Activated CD4-positive, alpha-beta T cell treated with anti-CD3 and anti-CD28 coated beads, Interleukin-10, Interleukin-2, amounts not matched to agents 100 ng/mL and 50 ng/mL, durations not matched to agents 16 hours and 8 hours (primary cell): Measurements from ENCODE around the gene KCNK4.

ENCODE experiments used
- DNase-seq: peaks from one replicate; pipeline ENCODE4 v3.0.0-alpha.2; 2020

The KCNK4 gene

DNA sequence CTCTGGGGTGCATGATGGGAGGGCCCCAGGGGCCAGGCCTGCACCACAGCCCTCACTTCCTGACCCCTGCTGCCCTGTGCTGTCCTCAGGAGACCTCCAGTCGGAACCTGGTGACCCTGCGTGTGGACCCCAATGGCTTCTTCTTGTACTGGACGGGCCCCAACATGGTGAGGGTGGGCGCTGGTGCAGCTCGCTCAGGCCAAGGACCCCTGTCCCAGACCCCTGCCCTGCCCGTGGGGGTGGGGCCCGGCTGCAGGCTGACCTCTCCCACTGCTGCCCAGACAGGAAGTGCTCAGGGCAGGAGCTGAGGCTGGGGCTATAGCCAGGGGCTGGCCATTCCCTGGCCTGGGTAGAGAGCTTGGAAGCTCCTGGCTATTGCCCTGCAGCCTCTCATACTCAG is 36.8 kb upstream of the KCNK4 start:
- DNase-seq: no peak

DNA sequence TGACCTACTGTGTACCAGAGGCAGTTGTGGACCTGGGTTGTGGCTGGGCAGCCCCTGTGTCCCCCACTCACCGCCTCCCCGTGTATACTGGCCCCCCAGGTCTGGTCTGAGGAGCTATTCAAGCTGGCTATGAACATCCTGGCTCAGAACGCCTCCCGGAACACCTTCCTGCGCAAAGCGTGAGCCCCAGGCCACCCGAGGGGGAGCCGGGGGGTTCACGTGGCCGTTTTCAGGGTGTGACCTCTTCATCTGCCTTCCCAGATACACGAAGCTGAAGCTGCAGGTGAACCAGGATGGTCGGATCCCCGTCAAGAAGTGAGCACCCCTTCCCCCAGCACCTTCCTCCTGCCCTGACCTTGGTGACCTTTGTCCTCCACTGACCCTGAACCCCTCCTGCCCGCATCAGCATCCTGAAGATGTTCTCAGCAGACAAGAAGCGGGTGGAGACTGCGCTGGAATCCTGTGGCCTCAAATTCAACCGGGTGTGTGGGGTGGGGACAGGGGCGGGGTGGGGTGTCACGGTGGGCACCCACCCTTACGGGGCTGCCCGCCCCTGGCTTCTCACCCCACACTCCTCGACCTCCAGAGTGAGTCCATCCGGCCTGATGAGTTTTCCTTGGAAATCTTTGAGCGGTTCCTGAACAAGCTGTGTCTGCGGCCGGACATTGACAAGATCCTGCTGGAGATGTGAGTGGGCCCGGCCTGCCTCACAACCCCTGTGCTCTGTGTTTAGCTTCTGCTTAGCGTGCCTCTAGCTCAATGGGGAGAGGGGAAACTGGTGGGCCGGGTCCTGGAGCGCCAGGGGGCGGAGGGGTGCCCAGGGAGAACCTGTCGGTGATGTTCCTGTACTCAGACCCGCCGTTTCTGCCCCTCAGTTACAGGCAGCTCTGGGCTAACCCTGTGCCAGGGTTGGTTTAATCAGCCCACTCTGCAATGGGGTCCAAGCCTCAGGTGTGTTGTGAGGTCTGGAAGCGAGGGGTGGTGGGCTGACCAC is 35.7 kb upstream of the KCNK4 start:
- no peak for DNase-seq

DNA sequence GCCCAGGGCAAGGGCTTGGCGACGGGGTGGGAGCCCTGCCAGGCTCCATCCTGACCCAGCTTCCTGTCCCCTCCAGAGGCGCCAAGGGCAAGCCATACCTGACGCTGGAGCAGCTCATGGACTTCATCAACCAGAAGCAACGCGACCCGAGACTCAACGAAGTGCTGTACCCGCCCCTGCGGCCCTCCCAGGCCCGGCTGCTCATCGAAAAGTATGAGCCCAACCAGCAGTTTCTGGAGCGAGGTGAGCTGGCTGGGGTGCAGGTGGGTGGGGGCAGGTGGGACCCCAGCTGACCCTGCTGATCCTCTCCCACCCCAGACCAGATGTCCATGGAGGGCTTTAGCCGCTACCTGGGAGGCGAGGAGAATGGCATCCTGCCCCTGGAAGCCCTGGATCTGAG is 34.8 kb upstream of the KCNK4 start:
- DNase-seq: no peak

DNA sequence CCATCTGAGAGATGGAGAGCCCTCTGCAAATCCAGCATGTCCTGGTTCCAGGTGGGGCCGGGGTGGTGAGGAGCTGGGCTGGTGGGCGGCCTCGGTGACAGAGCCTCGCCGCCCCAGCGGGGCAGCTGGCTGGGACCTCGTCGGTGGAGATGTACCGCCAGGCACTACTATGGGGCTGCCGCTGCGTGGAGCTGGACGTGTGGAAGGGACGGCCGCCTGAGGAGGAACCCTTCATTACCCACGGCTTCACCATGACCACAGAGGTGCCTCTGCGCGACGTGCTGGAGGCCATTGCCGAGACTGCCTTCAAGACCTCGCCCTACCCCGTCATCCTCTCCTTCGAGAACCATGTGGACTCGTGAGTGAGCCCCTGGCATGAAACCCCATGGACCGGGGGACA is 32.7 kb upstream of the KCNK4 start:
- DNase-seq: no peak

DNA sequence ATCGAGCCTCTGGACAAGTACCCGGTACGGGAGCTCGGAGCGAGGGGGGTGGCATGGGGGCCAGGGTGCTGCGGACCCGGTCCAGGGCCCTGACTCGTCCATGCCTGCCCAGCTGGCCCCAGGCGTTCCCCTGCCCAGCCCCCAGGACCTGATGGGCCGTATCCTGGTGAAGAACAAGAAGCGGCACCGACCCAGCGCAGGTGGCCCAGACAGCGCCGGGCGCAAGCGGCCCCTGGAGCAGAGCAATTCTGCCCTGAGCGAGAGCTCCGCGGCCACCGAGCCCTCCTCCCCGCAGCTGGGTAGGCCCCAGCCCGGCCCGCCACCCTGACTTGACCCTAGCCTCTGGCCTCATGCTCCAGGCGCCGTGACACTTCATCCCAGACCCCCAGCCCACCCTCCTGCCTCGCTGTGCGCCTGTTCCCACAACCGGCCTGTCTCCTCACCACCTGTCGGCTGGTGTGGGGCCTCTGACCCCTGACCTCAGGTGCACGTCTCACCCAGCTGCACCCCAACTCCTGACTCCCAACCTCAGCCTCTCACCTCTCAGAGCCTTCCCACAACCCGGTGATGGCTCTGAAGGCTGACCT is 32.1 kb upstream of the KCNK4 start:
- DNase-seq: no peak

DNA sequence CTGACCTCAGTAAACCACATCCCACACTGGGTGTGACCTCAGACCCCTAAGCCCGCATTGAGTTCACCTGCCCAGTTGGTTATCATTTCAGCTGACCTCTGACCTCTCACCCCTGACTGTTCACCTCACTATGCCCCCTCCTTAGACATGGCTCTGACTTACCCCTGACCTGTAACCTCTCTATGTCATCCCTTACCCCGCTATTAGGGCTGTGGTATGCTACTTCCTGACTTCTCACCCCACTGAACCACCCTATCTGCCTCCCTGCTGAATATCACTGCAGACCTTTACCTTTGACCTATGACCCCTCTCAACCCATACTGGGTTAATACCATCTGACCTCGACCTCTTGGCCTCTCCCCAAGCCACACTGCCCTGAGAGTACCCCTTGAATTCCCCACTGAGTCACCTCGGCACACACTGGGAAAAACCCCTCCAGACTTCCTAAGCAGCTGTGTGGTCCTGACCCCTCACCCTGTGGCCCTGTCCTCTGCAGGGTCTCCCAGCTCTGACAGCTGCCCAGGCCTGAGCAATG is 31.5 kb upstream of the KCNK4 start:
- DNase-seq: no peak

DNA sequence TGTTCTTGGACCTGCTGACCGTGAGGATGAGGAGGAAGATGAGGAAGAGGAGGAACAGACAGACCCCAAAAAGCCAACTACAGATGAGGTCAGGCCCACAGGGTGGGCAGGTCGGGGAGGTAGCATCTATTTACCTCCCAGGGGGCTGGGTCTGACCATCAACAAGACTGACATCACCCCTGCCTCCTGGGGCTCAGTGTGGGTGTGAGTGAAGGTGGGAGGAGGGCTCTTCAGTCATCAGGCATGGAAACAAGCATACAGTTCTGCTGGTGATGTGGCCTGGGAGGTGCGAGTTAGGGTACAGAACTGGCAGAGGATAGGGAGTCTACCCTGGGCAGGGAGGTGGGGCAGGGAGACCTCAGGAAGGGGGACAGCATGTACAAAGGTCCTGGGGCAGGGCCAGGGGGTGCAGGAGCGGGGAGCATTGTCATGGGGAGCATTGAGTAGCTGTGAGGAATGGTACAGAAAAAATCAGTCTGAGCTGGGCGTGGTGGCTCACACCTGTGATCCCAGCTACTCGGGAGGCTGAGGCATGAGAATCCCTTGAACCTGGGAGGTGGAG is 30.9 kb upstream of the KCNK4 start:
- no peak for DNase-seq

DNA sequence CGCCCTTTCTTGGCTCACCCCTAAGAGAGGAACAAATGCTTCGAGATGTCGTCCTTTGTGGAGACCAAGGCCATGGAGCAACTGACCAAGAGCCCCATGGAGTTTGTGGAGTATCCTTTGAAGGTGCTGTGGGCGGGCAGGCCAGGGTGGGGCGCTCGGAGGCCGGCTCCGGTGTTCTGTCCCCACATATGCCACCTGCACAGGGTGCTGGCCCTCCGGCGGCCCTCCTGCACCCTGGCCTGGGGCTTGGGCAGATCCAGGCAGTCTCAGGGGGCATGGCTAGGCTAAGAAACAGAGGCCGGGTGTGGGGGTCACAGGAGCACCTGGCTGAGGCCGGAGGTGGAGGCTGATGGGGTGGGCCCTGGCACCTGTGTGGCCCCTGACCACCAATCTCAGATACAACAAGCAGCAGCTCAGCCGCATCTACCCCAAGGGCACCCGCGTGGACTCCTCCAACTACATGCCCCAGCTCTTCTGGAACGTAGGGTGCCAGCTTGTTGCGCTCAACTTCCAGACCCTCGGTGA is 29.5 kb upstream of the KCNK4 start:
- no peak for DNase-seq

DNA sequence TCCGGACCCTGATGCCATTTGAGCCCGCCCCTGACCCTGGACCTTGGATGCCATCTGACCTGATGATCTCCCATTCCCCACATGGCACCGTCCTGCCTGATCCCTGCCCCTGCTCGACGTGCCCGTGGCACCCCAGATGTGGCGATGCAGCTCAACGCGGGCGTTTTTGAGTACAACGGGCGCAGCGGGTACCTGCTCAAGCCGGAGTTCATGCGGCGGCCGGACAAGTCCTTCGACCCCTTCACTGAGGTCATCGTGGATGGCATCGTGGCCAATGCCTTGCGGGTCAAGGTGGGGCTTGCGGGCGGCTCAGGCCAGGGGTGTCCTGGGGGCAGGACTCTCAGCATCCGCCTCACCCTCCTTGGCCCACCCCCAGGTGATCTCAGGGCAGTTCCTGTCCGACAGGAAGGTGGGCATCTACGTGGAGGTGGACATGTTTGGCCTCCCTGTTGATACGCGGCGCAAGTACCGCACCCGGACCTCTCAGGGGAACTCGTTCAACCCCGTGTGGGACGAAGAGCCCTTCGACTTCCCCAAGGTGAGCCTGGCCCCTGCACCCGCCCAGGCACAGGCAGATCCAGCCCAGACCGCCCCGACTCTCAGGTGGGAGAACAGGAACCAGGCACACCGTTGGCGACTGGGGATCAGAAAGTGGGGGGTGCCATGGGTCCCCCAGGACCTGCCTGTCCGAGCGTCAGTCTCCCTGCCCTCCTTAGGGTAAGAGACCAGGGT is 28.7 kb upstream of the KCNK4 start:
- DNase-seq: no peak

DNA sequence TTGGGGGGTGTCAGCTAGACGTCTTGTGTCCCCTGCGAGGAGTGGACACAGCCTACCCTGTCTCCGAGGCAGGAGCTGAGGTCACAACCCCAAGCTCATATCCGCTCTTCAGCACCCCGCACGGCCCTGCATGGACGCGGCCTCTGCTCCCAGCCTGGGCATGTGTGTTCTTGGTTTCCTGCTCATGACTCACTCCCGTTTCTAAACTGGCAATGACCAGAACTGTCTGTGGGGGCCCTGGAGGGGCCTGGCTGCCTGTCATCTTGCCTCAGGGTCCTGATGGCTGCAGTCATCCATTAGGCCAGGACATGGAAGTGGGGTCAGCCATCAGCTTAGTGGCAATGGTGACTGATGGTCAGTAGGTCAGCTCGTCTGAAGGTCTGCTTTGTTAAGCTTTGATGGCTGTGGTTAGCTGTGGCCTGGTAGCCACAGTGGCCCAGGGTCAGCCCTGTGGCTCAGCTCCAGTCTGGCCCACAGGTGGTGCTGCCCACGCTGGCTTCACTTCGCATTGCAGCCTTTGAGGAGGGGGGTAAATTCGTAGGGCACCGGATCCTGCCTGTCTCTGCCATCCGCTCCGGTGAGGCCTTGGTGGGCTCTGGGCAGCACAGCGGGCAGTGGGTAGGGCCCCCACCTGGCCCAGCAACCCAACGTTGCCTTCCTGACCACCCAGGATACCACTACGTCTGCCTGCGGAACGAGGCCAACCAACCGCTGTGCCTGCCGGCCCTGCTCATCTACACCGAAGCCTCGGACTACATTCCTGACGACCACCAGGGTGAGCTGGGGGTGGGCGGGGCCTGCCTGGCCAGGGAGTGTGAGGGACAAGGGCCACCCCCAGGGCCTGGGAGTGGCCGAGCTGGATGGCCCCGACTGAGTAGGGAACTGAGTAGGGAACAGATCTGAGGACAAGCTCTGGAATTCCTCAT is 27.8 kb upstream of the KCNK4 start:
- no peak for DNase-seq

DNA sequence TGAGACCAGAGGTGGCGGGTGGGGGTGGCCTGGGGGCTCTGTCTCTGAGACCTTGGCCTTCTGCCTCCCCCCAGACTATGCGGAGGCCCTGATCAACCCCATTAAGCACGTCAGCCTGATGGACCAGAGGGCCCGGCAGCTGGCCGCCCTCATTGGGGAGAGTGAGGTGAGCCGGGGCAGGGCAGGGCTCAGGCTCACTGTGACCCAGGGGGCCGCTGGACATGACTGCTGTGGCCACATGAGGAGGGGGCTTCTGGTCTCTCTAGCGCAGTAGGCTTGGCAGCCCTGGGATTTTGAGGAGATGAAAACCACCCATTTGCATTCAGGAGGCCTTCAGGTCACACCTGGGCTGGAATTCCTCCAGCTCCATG is 27.2 kb upstream of the KCNK4 start:
- no peak for DNase-seq

DNA sequence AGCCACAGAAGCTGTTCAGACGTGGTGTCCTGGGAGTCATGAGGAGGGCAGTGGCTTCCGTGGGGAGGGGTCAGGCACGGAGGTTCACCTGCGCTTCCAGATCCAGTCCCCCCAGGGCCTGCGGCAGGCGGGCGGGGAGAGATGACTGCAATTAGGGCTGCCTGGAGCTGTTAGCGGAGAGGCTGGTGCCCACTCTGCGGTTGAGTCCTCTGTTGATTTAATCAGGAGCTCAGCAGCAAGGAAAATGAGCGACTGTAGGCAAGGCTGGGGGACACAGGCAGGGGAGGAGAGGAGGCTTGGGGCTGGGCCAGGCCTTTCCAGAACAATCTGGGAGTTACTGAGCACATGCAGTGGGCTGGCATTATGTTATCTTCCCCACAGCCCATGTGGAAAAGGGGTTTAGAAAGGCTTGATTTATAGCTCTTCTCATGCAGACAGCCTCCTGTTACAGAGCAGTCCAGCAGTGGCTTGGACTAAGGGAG is 26.7 kb upstream of the KCNK4 start:
- no peak for DNase-seq

DNA sequence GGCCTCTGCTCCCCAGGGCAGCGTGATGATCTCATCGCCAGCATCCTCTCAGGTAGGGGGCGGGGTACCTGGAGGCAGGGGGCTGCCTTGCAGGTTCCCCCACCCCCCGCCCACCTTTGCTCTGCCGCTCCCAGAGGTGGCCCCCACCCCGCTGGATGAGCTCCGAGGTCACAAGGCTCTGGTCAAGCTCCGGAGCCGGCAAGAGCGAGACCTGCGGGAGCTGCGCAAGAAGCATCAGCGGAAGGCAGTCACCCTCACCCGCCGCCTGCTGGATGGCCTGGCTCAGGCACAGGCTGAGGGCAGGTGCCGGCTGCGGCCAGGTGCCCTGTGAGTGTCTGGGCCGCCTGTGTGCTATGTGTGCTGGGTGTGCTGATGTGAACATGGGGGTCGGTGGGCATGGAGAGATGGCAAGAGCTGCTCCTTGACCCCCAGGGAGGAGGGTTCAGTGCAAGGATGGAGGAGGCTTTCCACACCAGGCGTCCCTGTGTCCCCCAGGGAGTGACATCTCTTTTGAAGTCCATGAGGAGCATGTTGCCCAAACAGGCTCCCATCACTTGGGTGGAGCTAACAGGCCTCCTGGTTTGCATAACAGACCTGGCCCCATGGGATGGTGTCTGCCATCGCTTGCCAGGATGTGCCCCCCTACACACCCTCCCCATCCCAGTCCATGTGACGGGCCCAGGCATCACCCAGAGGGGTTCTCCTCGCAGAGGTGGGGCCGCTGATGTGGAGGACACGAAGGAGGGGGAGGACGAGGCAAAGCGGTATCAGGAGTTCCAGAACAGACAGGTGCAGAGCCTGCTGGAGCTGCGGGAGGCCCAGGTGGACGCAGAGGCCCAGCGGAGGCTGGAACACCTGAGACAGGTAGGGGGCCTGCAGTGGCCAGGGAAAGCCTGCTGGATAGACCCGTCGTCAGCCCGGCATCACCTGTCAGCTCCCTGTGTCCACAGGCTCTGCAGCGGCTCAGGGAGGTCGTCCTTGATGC is 25.6 kb upstream of the KCNK4 start:
- no peak for DNase-seq

DNA sequence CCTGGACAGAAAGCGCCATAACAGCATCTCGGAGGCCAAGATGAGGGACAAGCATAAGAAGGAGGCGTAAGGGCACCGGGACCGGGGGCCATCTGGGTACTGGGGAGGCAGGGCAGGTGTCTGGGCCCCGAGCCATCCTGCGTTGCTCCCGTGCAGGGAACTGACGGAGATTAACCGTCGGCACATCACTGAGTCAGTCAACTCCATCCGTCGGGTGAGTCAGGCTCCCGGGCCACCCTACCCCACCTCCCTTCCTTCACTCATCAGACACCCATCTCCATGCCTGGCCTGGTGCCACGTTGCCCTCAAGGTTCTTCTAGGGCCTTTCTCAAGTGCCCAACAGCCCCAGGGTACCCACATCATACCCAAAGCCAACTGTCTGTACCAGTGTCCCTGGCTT is 24.8 kb upstream of the KCNK4 start:
- no peak for DNase-seq

DNA sequence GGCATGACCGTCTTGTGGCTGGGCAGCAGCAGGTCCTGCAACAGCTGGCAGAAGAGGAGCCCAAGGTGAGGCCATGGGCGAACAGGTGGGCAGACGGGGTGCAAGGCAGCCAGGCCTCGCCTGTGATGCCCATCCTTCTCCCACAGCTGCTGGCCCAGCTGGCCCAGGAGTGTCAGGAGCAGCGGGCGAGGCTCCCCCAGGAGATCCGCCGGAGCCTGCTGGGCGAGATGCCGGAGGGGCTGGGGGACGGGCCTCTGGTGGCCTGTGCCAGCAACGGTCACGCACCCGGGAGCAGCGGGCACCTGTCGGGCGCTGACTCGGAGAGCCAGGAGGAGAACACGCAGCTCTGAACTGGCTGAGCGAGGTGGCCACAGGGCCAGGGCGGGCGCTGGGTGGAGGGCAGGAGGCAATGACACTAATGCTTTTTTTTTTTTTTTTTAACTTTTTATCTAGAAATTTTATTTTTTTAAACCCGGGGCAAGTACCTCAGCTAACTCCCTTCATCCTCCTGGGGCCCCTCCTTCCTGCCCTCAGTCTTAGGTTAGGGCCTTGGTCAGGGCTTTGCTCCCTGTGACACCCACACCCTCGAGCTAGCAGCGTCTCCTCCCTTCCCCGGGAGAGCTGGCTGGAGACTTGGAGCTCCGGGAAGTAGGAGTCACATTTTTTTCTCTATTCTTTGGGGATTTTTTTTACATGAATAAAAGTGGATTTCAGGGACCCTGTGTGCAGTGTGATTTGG is 23.7 kb upstream of the KCNK4 start:
- DNase-seq: no peak

DNA sequence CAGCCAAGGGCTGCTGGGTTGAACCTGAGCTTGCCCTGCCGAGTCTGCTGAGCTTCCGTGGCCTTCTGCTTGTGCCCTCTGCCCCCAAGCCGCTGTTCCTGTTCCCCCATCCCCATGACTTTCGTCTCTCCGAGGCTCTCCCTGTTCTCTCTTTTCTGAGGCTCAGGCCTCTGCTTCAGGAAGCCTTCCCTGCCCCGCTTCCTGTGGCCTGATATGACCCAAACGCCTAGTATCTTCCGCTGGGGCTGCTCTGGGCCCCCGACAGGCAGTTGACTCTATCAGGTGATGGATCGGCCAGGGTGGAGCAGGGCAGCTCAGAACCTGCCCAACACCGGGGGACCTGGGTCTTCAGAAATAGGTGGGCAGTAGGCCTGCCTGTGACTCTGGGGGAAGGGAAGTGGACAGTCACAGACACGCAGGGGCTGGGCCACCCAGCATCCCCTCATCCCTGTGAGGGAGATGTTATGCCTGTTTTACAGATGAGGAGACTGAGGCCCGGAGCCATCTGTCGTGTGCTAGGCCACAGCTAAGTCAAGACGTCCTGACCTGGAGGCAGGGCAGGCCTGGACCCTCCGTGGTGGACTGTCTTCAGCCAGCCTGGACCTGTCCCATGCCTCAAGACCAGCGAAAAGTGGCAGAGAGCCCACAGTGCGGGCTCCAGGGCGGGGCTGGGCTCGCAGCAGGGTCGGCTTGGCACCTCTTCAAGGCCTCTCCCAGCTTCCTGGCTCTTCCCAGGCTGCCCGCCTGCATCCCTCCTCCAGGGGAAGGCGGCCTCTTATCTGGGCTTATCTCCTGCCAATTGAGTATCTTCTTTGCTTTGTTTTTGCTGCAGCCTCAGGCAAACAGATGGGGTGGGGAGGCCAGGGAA is 22.8 kb upstream of the KCNK4 start:
- DNase-seq: no peak

DNA sequence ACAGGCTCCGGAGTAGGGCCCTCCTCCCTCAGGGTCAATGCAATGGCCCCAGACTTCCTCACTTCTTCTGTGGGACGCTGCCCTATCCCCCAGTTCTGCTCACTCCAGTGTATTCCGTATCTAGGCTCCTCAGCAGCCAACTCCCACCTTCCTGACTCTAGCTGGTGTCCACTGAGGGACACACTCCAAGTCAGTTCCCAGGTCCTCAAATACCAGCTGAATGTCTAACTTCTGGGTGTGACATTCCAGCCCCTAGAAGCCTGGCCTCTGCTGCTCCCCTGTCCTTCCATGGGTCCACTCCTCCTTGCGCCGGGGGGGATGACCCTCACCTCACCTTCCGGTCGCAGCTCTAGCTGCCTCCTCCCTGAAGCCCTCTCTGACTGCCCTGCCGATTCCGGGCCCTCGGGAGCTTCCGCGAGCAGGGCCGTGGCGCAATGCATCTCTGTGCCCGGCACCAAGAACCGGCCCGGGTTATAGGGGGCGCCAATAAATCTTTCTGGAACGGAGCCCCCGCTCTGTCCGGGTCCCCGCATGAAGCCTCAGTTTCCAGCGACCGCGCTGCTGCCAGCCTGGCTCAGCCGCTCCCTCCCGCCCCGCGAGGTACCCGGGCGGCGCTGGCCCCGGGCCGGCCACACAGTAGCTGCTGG is 22.1 kb upstream of the KCNK4 start:
- DNase-seq: peak; percentile 73
